ENCODE data around the gene SRD5A1. TPM values are rescaled to one million over a fixed set of nuclear protein-coding genes. Genes with fewer than 3 reads are reported as not detected.

The SRD5A1 gene
- total RNA-seq, 4 donors from 2014 or later: 3.5 to 11.5 (median 6.9) TPM

DNA sequence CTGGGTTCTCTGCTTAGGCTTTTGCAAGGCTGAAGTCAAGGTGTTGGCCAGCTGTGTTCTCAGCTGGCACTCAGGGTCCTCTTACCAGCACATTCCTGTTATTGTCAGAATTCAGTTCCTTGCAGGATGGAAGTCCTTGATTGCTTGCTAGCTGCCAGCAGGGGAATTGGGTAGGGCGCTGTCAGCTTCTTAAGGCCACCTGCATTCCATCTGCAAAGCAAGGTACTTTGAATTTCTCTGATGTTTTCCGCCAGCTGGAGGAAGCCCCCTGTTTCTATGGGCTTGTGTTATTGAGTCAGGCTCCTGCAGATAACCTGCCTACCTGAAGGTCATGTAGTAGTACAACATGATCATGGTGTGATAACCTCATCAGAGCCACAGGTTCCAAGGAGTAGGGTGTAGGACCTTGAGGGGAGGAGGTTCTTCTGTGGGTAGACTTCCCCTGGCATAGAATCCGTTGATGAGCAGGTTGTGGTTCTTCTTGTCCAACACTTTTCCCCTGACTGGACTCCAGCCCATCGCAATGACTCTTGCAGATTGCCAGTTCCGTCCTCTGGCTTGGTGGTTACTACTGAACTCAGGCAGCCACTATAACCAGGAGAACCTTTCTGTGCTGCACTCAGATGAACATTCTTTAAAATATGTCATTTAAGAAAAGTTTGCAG is 86.8 kb downstream of the SRD5A1 start:
- no peaks in the 10 kb centered on the region for H3K9me3 ChIP-seq
- no peak overlapping the region for H3K27ac ChIP-seq
- H3K36me3 ChIP-seq: peaks cover 0 to 5% (median 0%) of the 10 kb centered on the region in 3 donors
- no peaks in the 10 kb centered on the region for H3K27me3 ChIP-seq
- peaks cover 0 to 100% (median 71%) of the 10 kb centered on the region in 4 donors for H3K4me1 ChIP-seq
- 83 to 89% methylated on average over 5 of the region's 5 CpGs for WGBS, 2 donors
- no peak for TF ChIP-seq EP300 (IDR thresholded peaks at IDR 0.05)
- TF ChIP-seq POLR2A (IDR thresholded peaks at IDR 0.05): no peak
- TF ChIP-seq, protein P1, sequence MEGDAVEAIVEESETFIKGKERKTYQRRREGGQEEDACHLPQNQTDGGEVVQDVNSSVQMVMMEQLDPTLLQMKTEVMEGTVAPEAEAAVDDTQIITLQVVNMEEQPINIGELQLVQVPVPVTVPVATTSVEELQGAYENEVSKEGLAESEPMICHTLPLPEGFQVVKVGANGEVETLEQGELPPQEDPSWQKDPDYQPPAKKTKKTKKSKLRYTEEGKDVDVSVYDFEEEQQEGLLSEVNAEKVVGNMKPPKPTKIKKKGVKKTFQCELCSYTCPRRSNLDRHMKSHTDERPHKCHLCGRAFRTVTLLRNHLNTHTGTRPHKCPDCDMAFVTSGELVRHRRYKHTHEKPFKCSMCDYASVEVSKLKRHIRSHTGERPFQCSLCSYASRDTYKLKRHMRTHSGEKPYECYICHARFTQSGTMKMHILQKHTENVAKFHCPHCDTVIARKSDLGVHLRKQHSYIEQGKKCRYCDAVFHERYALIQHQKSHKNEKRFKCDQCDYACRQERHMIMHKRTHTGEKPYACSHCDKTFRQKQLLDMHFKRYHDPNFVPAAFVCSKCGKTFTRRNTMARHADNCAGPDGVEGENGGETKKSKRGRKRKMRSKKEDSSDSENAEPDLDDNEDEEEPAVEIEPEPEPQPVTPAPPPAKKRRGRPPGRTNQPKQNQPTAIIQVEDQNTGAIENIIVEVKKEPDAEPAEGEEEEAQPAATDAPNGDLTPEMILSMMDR (IDR thresholded peaks at IDR 0.05): no peak
- no peak overlapping the region for H3K4me3 ChIP-seq
- DNase-seq (ENCODE audit: low spot score in 2 of 2): no peak

DNA sequence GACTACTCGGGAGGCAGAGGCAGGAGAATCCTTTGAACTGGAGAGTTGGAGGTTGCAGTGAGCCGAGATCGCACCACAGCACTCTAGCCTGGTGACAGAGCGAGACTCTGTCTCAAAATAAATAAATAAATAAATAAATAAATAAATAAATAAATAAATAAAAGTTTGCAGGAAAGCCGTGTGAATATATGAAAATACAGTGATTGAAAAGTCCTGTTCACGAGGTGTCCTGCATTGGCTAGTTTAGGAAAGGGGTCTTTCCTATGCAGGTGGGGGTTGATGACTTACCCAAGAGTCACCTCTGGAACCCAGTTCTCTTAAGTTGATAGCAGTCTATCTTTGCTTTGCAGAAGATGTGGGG is 87.3 kb downstream of the SRD5A1 start:
- DNase-seq (ENCODE audit: low spot score in 2 of 2): no peak
- 83 to 88% methylated on average over 6 of the region's 6 CpGs for WGBS, 2 donors
- no peaks in the 10 kb centered on the region for H3K27me3 ChIP-seq

DNA sequence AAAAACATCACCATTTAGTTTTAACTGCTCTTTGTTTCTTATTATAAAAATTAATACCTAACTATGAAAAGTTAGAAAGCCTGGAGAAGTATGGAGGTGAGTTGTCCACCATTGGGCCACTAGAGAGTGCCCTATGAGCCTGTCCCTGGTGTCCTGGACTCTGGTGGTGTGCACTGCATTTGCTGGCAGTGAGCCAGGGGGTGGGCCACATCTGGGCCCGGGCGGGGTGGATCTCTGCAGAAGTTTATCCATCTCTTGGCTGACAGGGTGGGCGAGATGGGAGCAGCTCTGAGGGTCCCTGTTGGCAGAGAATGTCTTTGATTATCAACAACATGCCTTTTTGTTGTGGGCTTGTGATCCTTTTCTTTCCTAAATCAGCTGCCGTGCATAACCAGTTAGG is 88.2 kb downstream of the SRD5A1 start:
- H3K27ac ChIP-seq: peak overlapping the region in 2 of 4 donors; percentile 76 to 79
- DNase-seq (ENCODE audit: low spot score in 2 of 2): no peak
- no peaks in the 10 kb centered on the region for H3K9me3 ChIP-seq
- 21 to 38% methylated on average over 4 of the region's 4 CpGs for WGBS, 2 donors
- no peak overlapping the region for H3K4me3 ChIP-seq
- H3K27me3 ChIP-seq: no peaks in the 10 kb centered on the region
- H3K36me3 ChIP-seq: peaks cover 0 to 5% (median 0%) of the 10 kb centered on the region in 3 donors
- H3K4me1 ChIP-seq: peaks cover 0 to 99% (median 58%) of the 10 kb centered on the region in 4 donors
- TF ChIP-seq EP300 (IDR thresholded peaks at IDR 0.05) (no peak), POLR2A (IDR thresholded peaks at IDR 0.05) (no peak)
- TF ChIP-seq, protein P1 (IDR thresholded peaks at IDR 0.05): no peak

More for the DNA sequence above, 87.3 kb downstream of the SRD5A1 start:
- H3K9me3 ChIP-seq: no peaks in the 10 kb centered on the region
- H3K4me1 ChIP-seq: peaks cover 0 to 100% (median 66%) of the 10 kb centered on the region in 4 donors
- H3K4me3 ChIP-seq: no peak overlapping the region
- no peak for TF ChIP-seq EP300 (IDR thresholded peaks at IDR 0.05)
- no peak for TF ChIP-seq POLR2A (IDR thresholded peaks at IDR 0.05)
- TF ChIP-seq, protein P1 (IDR thresholded peaks at IDR 0.05): no peak
- H3K27ac ChIP-seq: peak overlapping the region in 1 of 4 donors; percentile 20
- peaks cover 0 to 5% (median 0%) of the 10 kb centered on the region in 3 donors for H3K36me3 ChIP-seq

DNA sequence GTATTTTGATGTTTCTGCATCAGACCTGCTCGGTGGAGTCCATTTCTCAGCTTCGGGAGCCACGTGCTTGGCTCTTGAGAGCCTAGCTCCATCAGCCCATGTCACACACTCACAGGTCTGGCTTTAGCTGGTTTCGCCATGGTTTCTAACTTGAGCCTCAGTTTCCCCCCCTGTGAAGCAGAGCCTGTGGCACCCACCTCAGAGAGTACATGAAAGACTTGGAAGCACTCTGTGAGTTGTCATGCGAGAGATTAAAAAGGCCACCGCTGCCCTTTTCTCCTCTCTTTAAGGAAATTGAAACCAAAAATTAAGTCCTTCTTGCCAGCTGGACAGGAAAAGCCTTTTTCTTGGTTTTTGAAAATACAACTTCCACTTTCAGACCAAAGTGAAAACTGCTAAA is 88.8 kb downstream of the SRD5A1 start:
- no peak for DNase-seq (ENCODE audit: low spot score in 2 of 2)
- H3K27me3 ChIP-seq: no peaks in the 10 kb centered on the region
- peak overlapping the region in 2 of 4 donors; percentile 12 to 37 for H3K4me3 ChIP-seq
- H3K4me1 ChIP-seq: peaks cover 0 to 99% (median 54%) of the 10 kb centered on the region in 4 donors
- H3K27ac ChIP-seq: peak overlapping the region in 3 of 4 donors; percentile 37 to 79 (median 76)
- peaks cover 0 to 5% (median 0%) of the 10 kb centered on the region in 3 donors for H3K36me3 ChIP-seq
- no peaks in the 10 kb centered on the region for H3K9me3 ChIP-seq
- 26 to 43% methylated on average over 6 of the region's 6 CpGs for WGBS, 2 donors
- TF ChIP-seq POLR2A (IDR thresholded peaks at IDR 0.05) (no peak), EP300 (IDR thresholded peaks at IDR 0.05) (no peak)
- TF ChIP-seq, protein P1 (IDR thresholded peaks at IDR 0.05): no peak

DNA sequence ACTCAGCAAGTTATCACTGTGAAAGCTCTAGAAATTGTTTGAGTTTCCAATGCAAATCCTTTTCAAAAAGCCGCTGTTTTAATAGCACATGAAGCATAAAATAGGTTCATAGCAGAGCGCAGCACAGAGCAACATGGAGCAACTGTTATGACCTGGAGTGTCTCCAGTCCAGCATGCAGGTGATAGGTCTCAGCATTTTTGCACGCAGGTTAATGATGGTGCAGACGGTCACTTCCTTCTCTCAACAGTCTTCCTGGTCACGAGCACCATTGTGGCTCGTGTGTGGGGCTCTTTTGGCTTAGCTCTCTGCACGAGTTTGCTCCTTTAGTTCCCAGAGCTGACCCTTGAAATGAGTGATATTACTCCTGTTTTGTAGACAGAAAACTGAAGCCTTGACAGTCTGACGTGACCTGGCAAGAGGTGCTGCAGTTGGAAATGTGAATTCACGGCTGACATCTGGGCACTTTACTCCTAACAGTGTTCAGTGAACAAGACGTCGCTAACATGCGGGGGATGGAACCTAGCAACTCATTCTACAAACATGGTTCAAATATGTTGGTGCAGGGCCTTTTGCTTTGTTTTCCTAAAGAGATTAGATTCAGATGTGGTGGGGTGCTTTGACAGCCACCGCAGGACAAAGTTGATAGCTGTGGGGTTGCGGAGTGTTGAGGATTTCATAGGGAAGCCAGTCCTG is 90.0 kb downstream of the SRD5A1 start:
- Histone ChIP-seq H3K27me3 (no peaks in the 10 kb centered on the region), H3K36me3 (peaks cover 0 to 5% (median 0%) of the 10 kb centered on the region in 3 donors), H3K4me1 (peaks cover 0 to 99% (median 45%) of the 10 kb centered on the region in 4 donors), H3K4me3 (no peak overlapping the region), H3K9me3 (no peaks in the 10 kb centered on the region), H3K27ac (peak overlapping the region in 1 of 4 donors; percentile 37)
- WGBS, 2 donors: 69 to 70% methylated on average over 14 of the region's 14 CpGs
- TF ChIP-seq, protein P1 (IDR thresholded peaks at IDR 0.05): no peak
- TF ChIP-seq POLR2A (IDR thresholded peaks at IDR 0.05) (no peak), EP300 (IDR thresholded peaks at IDR 0.05) (no peak)
- no peak for DNase-seq (ENCODE audit: low spot score in 2 of 2)
